HG03439 (cell line): ENCODE results near the gene PDK3.

Source experiments
- ATAC-seq: cut with Tn5 transposase; IDR thresholded peaks from one replicate; pipeline ENCODE4 v1.9.1; 2021; ENCODE audit warnings: mild to moderate bottlenecking, moderate library complexity; ENCODE audit not compliant: unreplicated experiment

The PDK3 gene

GRCh38 chrX:24464836-24465531 is at the start of gene PDK3:
Gene PDK3 (plus strand): TSS chrX:24465286. CDS start chrX:24465456, 170 bp downstream.
- ATAC-seq = peak; percentile 96

GRCh38 chrX:24415921-24416320 is 49.2 kb upstream of the PDK3 start:
- ATAC-seq = no peak

GRCh38 chrX:24423960-24424359 is 41.1 kb upstream of the PDK3 start:
- no peak for ATAC-seq

GRCh38 chrX:24424948-24425347 is 40.1 kb upstream of the PDK3 start:
- ATAC-seq = no peak

- ATAC-seq = no peak
Measured at GRCh38 chrX:24425806-24426205, 39.3 kb upstream of the PDK3 start.

GRCh38 chrX:24426340-24426913 is 38.7 kb upstream of the PDK3 start:
- ATAC-seq = no peak

- ATAC-seq = no peak
Measured at GRCh38 chrX:24426921-24427746, 38.0 kb upstream of the PDK3 start.

- ATAC-seq = no peak
Measured at GRCh38 chrX:24427747-24428019, 37.4 kb upstream of the PDK3 start.

- no peak for ATAC-seq
Measured at GRCh38 chrX:24428516-24428915, 36.6 kb upstream of the PDK3 start.

GRCh38 chrX:24435060-24435459 is 30.0 kb upstream of the PDK3 start:
- no peak for ATAC-seq

- no peak for ATAC-seq
Measured at GRCh38 chrX:24443918-24444317, 21.2 kb upstream of the PDK3 start.

GRCh38 chrX:24444645-24445044 is 20.4 kb upstream of the PDK3 start:
- no peak for ATAC-seq

- no peak for ATAC-seq
Measured at GRCh38 chrX:24448762-24449250, 16.3 kb upstream of the PDK3 start.

- ATAC-seq = no peak
Measured at GRCh38 chrX:24463077-24463476, 2.0 kb upstream of the PDK3 start.

GRCh38 chrX:24464498-24464835 is 619 bp upstream of the PDK3 start:
- no peak for ATAC-seq

- peak; percentile 29 for ATAC-seq
Measured at GRCh38 chrX:24465532-24465865, 413 bp downstream of the PDK3 start.

- ATAC-seq = no peak
Measured at GRCh38 chrX:24466025-24466424, 939 bp downstream of the PDK3 start.

GRCh38 chrX:24468245-24468644 is 3.2 kb downstream of the PDK3 start:
- no peak for ATAC-seq

GRCh38 chrX:24471808-24472207 is 6.7 kb downstream of the PDK3 start:
- ATAC-seq = no peak

- no peak for ATAC-seq
Measured at GRCh38 chrX:24475480-24475879, 10.4 kb downstream of the PDK3 start.

- ATAC-seq = no peak
Measured at GRCh38 chrX:24478509-24478908, 13.4 kb downstream of the PDK3 start.

GRCh38 chrX:24479924-24480323 is 14.8 kb downstream of the PDK3 start:
- peak; percentile 96 for ATAC-seq
